GM19395 (cell line): Measurements from ENCODE around the gene PANX3.

Experiments used
- ATAC-seq: cut with Tn5 transposase; IDR thresholded peaks from one replicate; pipeline ENCODE4 v1.9.1; 2021; ENCODE audit warnings: mild to moderate bottlenecking, moderate library complexity; ENCODE audit not compliant: unreplicated experiment

Gene PANX3

GRCh38 chr11:124656774-124657630, 45.8 kb downstream of the PANX3 start:
- no peak for ATAC-seq

DNA sequence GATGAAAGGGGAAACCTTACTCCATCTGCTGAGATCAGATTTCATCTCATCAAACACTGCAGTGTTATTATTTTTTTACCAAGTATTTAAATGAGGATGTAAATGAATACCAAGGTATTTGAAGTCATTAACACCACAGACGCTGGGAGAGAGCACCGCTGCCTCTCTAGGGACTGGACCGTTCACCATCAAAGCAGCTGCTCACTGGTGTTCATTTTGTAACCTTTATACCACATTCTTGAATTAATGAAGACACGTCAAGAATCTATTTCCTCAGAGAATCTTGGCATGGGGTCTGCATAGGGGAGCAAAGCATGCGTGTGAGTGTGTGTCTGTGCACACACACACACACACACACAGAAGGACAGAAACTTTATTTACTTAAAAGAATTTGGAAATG, 46.7 kb downstream of the PANX3 start:
- ATAC-seq: no peak

DNA sequence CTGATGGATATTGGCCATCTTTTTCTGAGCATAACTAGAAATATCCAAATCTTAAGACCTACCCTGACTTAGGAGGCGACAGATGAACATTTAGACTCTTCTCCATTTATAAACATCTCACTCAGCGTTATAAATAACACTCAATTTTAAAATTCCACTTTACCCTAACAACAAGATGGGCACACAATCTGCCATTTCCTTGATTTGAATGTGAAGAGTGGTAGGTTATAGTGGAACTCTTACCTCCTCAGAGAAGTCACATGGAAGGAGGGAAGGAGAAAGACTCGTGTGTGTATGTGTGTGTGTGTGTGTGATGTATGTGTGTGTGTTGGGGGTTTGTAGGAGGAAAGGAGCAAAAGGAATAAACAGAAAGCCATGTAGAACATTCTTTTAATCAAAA, 47.3 kb downstream of the PANX3 start:
- ATAC-seq: no peak

DNA sequence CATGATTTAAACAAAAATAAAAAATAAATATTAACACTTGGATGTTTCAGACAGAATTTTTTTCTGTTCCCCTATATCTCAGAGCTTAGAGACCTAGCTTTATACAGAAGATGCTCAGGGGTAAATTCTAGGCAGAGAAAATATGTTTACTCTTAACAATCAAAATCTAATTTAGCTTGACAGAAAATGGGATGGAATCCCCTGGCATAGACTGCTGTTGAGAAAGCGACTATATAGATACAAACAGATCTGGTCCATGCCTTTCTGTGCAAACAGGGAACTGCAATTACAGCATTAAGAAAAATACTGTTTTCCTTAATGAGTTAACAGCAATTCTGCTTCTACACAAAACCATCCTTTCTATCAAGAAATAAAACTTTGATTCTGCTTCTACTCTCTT, 47.8 kb downstream of the PANX3 start:
- ATAC-seq: no peak

DNA sequence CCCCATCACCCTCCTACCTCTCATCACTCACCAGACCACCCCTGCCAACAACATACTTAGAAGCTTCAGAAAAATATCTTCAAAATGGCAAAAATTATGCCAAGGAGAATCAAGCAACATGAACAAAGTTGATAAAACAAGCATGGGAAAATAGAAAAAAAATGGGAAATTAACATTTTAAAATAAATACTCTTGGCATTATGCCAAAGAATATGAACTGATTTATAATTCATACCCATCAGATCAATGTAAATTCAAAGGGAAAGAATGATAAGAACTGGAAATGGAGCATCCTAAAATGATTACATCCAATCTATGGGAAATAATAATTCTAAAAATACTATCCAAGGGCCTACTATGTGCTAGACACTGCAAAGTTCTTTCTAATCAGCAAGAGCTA, 50.3 kb downstream of the PANX3 start:
- no peak for ATAC-seq

DNA sequence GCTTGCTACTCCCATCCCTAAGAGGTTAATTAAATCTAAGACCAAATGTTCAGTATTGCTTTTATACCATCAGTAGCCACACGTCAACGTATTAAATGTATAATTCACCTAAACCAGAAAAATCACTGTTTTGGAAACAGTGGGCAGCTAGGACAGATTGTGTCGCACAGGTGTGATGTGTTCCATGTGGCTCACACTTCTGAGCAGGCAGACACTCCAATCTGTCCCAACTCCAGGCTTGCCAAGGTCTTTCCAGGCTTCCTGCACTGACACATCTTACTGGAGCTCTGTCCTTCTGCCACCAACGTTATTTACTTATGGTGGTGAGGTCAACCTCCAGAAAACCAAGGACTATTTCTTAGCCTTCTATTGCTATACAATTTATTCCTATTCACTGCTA, 50.9 kb downstream of the PANX3 start:
- ATAC-seq: no peak

DNA sequence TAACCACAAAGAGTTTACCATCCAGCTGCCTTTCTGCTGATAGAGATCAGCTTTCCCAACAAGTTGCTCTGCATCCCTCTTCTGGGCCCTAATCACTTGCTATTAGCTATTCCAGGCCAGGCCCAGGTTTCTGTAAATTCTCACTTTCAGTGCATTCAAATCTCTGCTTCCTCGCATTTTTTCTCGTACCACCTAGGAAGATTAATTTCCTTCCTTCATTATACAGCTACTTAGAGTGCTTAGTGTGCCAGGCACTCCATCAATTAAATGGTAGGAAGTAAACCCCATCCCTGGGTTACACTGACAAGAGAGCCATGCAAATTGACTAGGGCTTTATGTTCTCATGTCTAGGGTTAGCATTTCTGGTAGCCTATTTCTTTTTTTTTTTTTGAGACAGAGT, 52.6 kb downstream of the PANX3 start:
- ATAC-seq: no peak

DNA sequence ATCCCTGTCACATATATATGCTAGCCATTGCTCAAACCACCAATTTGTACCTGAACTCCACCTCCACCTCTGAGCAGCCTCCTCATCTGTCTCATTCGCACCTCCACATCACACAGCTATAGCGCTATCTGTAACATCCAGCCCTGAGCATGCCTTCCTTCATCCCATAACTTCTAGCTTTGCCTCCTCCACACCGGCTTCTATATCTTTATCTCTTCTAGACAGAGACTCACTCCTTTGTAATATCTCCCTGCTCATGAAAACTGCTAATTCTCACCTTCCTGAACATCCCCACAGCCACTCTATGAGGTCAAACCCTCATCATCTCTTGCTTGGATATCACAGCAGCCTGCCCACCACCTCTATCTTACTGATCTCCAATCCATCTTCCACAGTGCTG, 56.4 kb downstream of the PANX3 start:
- no peak for ATAC-seq

- ATAC-seq: peak; percentile 32
Observed at GRCh38 chr11:124669193-124669592, 58.0 kb downstream of the PANX3 start.
